HG03457 (cell line): Measurements from ENCODE around the gene ATP11C.
"Not testable (repeated sequence)": the region's sequence is repeated elsewhere in the genome, so short reads cannot be mapped to it uniquely, and the experiment has no call there.

Source experiments
- ATAC-seq: cut with Tn5 transposase; IDR thresholded peaks from one replicate; pipeline ENCODE4 v1.9.1; 2021; ENCODE audit warnings: moderate number of reproducible peaks; ENCODE audit not compliant: unreplicated experiment

The ATP11C gene

DNA sequence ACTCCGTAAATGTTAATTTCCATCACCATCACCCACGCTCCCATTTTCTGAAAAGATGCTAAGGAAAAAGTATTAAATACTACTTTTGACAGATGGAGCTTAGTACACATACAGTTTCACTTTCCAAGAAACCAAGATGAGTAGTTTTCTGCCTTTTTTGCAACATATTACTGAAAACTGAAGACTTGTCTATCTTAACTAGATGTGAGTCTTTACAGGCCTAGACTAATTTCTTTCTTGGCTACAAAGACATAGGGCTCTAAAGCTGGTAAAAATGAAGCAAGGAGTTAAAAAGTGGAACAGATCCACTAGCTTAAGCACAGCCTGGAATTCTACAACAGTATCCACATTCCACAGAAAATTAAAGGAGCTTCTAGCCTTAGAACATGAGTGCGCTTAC lies 68.2 kb downstream of the ATP11C start:
- ATAC-seq, result no peak

DNA sequence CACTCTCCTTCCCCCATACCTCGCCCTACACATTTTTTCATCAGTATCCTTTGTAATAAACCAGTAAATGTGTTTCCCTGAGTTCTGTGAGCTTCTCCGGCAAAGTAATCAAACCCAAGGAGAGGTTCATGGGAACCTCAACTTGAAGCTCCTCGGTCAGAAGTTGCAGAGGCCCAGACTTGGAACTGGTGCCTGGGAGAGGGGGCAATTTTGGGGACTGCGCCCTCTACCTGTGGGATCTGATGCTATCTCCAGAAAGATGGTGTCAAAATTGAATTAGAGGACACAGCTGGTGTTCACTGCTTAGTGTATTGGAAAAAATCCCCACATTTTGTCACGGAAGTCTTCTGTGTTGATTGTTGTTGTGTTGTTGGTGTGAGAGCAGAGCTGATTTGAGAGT lies 70.6 kb downstream of the ATP11C start:
- no peak for ATAC-seq

- not testable (repeated sequence) for ATAC-seq
Observed at GRCh38 chrX:139856826-139857225, 76.0 kb downstream of the ATP11C start.

DNA sequence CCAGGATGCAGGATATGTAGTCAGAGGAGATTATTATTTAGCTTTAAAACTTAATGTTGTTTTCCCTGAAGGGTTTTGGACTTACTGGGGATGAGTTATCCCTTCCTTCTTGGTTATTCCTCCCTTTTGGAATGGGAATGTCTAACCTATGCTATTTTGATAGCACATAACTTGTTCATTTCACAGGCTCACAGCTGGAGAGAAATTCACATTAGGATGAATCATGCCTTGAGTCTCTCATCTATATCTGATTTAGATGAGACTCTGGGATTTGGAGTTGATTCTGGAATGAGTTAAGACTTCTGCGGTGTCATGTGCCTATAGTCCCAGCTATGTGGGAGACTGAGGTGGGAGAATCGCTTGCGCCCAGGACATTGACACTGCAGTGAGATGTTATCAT lies 81.1 kb downstream of the ATP11C start:
- no peak for ATAC-seq

GRCh38 chrX:139850968-139851367 lies 81.9 kb downstream of the ATP11C start:
- no peak for ATAC-seq

GRCh38 chrX:139844884-139845283 lies 88.0 kb downstream of the ATP11C start:
- ATAC-seq, result no peak

GRCh38 chrX:139844163-139844562 lies 88.7 kb downstream of the ATP11C start:
- ATAC-seq, result no peak

DNA sequence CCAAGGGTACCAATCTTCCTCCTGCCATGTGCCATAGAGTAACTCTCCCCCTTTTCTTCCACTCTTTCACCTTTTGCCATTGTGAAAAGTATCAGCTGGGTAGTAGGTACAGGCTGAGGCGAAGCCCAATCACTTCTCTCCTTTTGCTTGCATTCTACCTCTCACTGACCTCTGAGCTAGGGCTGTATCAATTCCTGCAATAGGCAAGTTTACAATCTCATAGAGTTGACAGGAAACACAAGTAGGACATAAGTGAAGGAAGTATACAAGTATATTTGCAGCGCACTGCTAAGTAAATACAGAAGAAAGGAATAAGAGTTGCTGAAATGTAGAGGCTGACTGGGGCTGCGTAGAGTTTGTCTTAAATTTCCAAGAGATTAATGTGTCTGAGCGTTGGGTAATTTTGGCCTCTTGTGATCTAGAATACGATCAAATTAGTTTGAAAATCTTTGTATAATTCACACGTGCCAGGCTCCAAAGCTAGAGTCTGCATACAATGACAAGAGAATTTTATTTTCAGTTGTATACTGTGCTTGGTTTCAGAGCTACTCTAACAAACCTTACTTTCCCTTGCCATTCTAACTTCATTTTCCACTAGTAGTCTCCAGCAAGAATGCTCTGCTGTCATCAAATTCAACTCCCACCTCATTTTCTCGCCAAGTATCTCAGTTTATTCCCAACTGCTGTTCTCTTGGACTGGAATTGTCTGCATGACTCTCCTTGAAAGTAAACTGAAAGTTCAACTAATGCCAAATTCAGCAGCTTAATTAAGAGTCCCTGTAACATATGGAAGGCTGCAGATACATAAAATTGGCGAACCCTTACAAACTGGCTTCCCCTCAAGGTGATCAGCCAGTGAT lies 90.3 kb downstream of the ATP11C start:
- no peak for ATAC-seq

- ATAC-seq, result not testable (repeated sequence)
Observed at GRCh38 chrX:139836335-139836734, 96.5 kb downstream of the ATP11C start.

- ATAC-seq, result no peak
Observed at GRCh38 chrX:139834879-139835278, 98.0 kb downstream of the ATP11C start.

DNA sequence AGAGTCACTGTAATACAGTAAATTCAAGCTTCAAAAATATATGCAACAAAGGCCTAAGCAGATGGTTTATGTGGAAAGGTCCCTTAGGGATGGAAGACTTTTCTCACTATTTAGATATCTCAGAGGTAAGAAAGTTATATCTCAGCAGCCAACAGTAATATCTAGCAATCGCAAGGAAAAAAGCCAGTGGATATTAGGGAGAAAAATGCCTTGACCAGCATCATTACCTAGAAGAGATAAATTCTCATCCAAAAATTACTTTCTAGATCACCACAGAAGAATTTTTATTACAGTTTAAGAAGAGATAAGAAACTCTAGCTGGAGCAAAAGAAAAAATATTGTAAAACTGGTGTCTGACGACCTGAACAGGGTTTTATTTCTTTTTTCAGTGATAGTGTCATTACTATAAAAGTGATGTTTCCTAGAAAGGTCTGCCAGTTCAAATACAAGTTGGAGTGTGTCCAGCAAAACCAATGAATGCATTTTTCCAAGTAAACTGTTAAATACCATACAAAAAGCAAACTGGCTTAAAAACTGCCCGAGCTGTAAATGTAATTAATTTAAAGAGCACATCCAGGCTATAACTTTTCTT lies 100.0 kb downstream of the ATP11C start:
- no peak for ATAC-seq

DNA sequence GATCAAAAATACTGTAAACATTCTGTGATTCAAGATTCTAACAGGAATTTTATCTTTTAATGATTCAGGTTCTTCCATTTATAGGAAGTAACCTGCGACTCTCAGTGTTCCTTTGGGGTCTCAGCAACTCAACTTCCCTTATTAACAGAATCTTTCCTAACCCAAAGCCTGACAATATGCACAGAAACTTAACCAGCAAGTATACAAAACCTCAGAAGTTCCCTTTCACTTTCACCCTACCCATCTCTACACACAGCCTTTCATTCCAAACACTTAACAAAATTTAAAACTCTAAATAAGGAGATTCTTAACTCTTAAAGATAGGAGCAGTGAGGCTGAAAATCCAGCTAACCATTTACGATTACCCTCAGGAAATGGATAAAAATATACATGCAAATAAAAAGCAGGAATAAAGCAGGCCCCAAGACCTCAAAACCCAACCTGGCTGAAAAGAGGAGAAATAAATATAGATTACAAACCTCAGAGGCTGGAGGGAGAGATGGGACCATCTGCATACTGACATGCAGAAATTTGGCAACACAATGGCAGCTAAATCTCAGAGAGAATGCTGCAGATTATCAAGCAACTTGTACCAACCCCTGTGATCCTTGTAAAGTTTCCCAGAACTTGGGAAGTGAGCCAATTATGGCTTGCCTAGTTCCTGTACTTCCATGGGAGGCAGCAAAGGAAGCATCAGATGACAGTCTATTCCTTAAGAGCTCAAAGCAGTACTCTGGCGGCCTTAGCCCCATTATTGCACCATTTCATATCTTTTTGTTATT lies 101.0 kb downstream of the ATP11C start:
- peak; percentile 84 for ATAC-seq

DNA sequence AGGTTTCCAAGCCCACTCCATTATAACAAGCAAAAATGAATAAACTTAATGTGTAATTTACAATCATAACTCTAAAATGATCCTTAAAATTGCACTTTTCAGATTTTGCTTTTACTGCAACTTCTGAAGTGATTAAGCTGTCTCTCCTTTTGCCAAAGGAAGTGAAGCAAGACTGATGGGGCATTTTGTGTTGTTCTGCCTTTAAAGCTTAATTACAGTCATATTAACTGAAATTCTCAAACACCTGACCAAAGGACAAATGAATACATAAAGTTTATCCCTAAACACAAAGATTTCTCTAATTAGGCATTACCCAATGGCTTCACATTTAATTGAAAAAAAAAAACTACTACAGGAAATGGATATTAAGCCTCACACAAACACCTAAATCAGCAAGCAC lies 101.8 kb downstream of the ATP11C start:
- no peak for ATAC-seq

- ATAC-seq, result no peak
Observed at GRCh38 chrX:139828830-139829229, 104.0 kb downstream of the ATP11C start.

- ATAC-seq, result no peak
Observed at GRCh38 chrX:139828033-139828432, 104.8 kb downstream of the ATP11C start.

DNA sequence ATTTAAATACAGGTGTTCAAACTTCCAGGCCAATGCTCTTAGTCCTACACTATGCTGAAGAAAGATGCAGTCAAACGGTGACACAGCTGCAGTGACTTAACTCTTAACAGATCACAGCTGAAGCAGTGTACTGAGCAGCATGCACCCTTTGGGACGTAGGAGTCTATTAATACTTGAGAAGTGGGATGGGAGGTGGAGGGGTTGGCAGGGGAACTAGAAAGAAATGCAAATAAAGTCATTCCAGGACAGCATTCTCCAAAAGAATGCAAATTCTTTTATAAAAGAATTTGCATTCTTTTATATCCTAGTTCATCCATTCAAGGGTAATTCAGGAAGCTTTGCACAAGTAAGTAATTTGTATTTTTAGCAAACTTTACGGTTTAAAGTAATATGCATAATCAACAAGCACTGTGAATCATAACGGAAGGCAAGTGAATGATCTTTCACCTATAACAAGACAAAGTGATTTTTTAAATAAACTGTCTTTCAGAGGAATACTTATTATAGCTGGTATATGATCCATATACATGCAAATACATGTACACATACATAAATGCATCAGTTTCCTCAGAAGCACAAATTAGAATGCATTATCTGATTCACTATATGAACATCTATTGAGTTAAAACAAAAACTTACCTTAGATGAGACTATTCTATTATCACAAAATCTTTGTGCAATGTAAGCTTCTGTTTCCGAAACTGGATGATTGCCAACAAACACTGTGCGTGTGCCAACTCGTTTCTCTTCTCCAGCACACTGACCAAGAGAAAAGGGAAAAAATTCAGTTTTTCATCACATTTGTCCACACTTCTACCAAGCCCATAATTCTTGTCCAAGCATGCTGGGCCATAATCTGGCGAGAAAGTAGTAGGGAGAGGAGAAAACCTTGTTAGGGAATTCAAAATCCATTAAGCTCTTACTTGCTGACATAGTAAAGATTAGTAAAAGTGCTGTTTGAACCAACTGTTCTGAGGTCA lies 106.5 kb downstream of the ATP11C start:
- no peak for ATAC-seq

DNA sequence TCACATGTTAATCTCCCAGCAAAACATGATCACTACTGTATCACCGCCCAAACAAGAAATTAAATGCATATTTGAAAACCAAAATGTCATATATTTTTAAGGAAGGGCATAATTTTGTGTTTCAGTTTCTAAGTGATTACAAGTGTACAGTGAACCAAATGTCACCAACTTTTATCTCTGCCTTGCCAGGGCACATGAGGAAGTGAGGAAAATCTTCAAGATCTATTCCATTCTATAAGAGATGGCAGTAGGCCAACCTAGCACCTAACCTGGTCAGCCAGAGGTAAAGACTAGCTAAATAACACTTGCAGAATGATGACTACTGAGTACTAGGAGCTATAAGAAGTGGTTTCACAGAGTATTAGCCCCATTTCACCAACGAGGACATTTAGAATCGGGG lies 107.2 kb downstream of the ATP11C start:
- no peak for ATAC-seq

DNA sequence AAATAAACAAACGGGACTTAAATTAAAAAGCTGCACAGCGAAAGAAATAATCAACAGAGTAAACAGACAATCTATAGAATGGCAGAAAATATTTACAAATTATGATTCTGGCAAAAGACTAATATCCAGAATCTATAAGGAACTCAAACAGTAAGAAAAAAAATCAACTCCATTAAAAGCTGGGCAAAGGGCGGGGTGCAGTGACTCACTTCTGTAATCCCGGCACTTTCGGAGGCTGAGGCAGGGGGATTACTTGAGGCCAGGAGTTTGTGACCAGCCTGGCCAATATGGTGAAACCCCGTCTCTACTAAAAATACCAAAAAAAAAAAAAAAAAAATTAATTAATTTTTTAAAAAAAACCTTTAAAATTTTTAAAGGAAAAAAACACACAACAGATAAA lies 109.0 kb downstream of the ATP11C start:
- ATAC-seq, result no peak

- ATAC-seq, result no peak
Observed at GRCh38 chrX:139820358-139820984, 112.4 kb downstream of the ATP11C start.

GRCh38 chrX:139816204-139816603 lies 116.6 kb downstream of the ATP11C start:
- ATAC-seq, result no peak
